IMR-90 (cell line): ENCODE data around the gene NSMCE3. TPM values are rescaled to one million over a fixed set of nuclear protein-coding genes. Genes with fewer than 3 reads are reported as not detected.

Experiments
- ATAC-seq: fragments of 200-7000 bp; cut with Tn5 transposase; 2 replicates; pipeline ENCODE4 v1.9.1; 2020; ENCODE audit warnings: low read depth, mild to moderate bottlenecking, moderate library complexity
- BruUV-seq: library from RNA; stranded (reverse); fragments of 400-500 nt; replicated peaks from 2 replicates; lab custom pipeline; 2021; lab: Mats Ljungman, UMichigan
- CTCF ChIA-PET: fragments of 300-600 bp; formaldehyde crosslinking; extraction: SDS; loops from one replicate; lab custom pipeline; 2021; ENCODE audit warnings: antibody characterized with exemption; lab: Yijun Ruan, JAX
- POLR2A ChIA-PET: fragments of 300-600 bp; sonication (Branson Sonifier 250); formaldehyde crosslinking; loops from one replicate; lab custom pipeline; 2022; ENCODE audit warnings: antibody characterized with exemption; ENCODE audit not compliant: unreplicated experiment; lab: Charles Lee
- DNase-seq: peaks from one replicate; pipeline ENCODE4 v3.0.0; 2013
- H2AFZ ChIP-seq: replicated peaks from 2 replicates; pipeline ENCODE3; 2013; ENCODE audit warnings: low read length, mild to moderate bottlenecking; ENCODE audit not compliant: poor library complexity
- H2AK5ac ChIP-seq: 2 replicates; pipeline ENCODE4 v1.6.1; 2013; ENCODE audit warnings: low read depth, low read length, inconsistent platforms
- H2AK9ac ChIP-seq: replicated peaks from 2 replicates; pipeline ENCODE3; 2013; ENCODE audit warnings: mild to moderate bottlenecking, low read depth, low read length, moderate library complexity; ENCODE audit not compliant: poor library complexity
- H2BK120ac ChIP-seq: 2 replicates; pipeline ENCODE4 v1.6.1; 2013; ENCODE audit warnings: low read depth, low read length, inconsistent platforms
- H2BK15ac ChIP-seq: 3 replicates; pipeline ENCODE4 v1.6.1; 2013; ENCODE audit warnings: low read depth, low read length, inconsistent platforms
- H2BK20ac ChIP-seq: 2 replicates; pipeline ENCODE4 v1.6.1; 2013; ENCODE audit warnings: low read depth, mild to moderate bottlenecking, inconsistent platforms, low read length, moderate library complexity
- H2BK5ac ChIP-seq: 2 replicates; pipeline ENCODE4 v1.6.1; 2013; ENCODE audit warnings: mild to moderate bottlenecking, low read depth, low read length, inconsistent platforms; ENCODE audit not compliant: poor library complexity, severe bottlenecking
- H3K14ac ChIP-seq: replicated peaks from 2 replicates; pipeline ENCODE4 v1.6.1; 2013; ENCODE audit warnings: low read depth, low read length, inconsistent platforms
- H3K18ac ChIP-seq: 2 replicates; pipeline ENCODE4 v1.6.1; 2013; ENCODE audit warnings: low read depth, low read length, control low read depth
- H3K23ac ChIP-seq: 2 replicates; pipeline ENCODE4 v1.6.1; 2013; ENCODE audit warnings: low read depth, low read length, inconsistent platforms
- H3K27ac ChIP-seq: 2 replicates; pipeline ENCODE4 v1.5.1; 2013; ENCODE audit warnings: mild to moderate bottlenecking, control low read depth, low read length; ENCODE audit not compliant: insufficient read depth
- H3K27me3 ChIP-seq: 2 replicates; pipeline ENCODE4 v1.6.1; 2013; ENCODE audit warnings: low read length; ENCODE audit not compliant: control insufficient read depth, insufficient read depth
- H3K36me3 ChIP-seq: 2 replicates; pipeline ENCODE4 v1.6.1; 2013; ENCODE audit warnings: low read length, mixed read lengths; ENCODE audit not compliant: control insufficient read depth, insufficient read depth
- H3K4ac ChIP-seq: 2 replicates; pipeline ENCODE4 v1.6.1; 2013; ENCODE audit warnings: low read depth, low read length, inconsistent platforms
- H3K4me1 ChIP-seq: 2 replicates; pipeline ENCODE4 v1.6.1; 2013; ENCODE audit warnings: low read length, mixed read lengths; ENCODE audit not compliant: control insufficient read depth, insufficient read depth
- H3K4me2 ChIP-seq: 2 replicates; pipeline ENCODE4 v1.6.1; 2013; ENCODE audit warnings: low read depth, mild to moderate bottlenecking, control low read depth, low read length, moderate library complexity
- H3K4me3 ChIP-seq: 2 replicates; pipeline ENCODE4 v1.5.1; 2013; ENCODE audit warnings: low read depth, mild to moderate bottlenecking, control low read depth, low read length, moderate library complexity; ENCODE audit not compliant: insufficient read depth
- H3K56ac ChIP-seq: 2 replicates; pipeline ENCODE4 v1.6.1; 2013; ENCODE audit warnings: low read length, inconsistent platforms; ENCODE audit not compliant: insufficient read depth; ENCODE audit errors: extremely low read depth
- H3K79me1 ChIP-seq, 2 experiments: 2 replicates each; pipeline ENCODE4 v1.6.1; 2013; ENCODE audit warnings: low read length in 2 of 2, inconsistent platforms in 1 of 2, low read depth in 1 of 2
- H3K9ac ChIP-seq: 2 replicates; pipeline ENCODE4 v1.6.1; 2013; ENCODE audit warnings: low read depth, low read length, control low read depth
- H3K9me1 ChIP-seq: 2 replicates; pipeline ENCODE4 v1.6.1; 2013; ENCODE audit warnings: low read length, inconsistent platforms; ENCODE audit not compliant: insufficient read depth
- H3K9me3 ChIP-seq: 2 replicates; pipeline ENCODE4 v1.6.1; 2013; ENCODE audit warnings: low read length; ENCODE audit not compliant: control insufficient read depth, insufficient read depth
- H4K20me1 ChIP-seq: 2 replicates; pipeline ENCODE4 v1.6.1; 2013; ENCODE audit warnings: low read length, inconsistent platforms; ENCODE audit not compliant: insufficient read depth
- H4K5ac ChIP-seq: 2 replicates; pipeline ENCODE4 v1.6.1; 2013; ENCODE audit warnings: mild to moderate bottlenecking, low read depth, low read length, control low read depth
- H4K8ac ChIP-seq, 2 experiments: 2 replicates each; pipeline ENCODE4 v1.6.1; 2013; ENCODE audit warnings: low read depth in 2 of 2, low read length in 2 of 2, control low read depth in 1 of 2, inconsistent platforms in 1 of 2
- H4K91ac ChIP-seq: 2 replicates; pipeline ENCODE4 v1.6.1; 2013; ENCODE audit warnings: low read depth, low read length, inconsistent platforms; ENCODE audit not compliant: insufficient read depth
- BHLHE40 ChIP-seq: fragments of 150-350 bp; IDR thresholded peaks from 2 replicates; pipeline ENCODE4 v1.6.1; 2016; ENCODE audit warnings: mild to moderate bottlenecking, low read depth, low read length
- CEBPB ChIP-seq: IDR thresholded peaks from 2 replicates; pipeline ENCODE4 v1.6.1; 2012; ENCODE audit warnings: low read depth, low read length, improper control_type of control experiment
- CHD1 ChIP-seq: IDR thresholded peaks from 2 replicates; pipeline ENCODE4 v1.6.1; 2012; ENCODE audit warnings: low read depth, low read length, improper control_type of control experiment
- CTCF ChIP-seq: conservative IDR thresholded peaks from 2 replicates; pipeline ENCODE4 v1.5.1; 2012; ENCODE audit warnings: mild to moderate bottlenecking, low read depth, low read length, improper control_type of control experiment
- ELK1 ChIP-seq: fragments of 150-350 bp; IDR thresholded peaks from 2 replicates; pipeline ENCODE4 v1.6.1; 2016; ENCODE audit warnings: low read depth, mild to moderate bottlenecking, low read length, moderate library complexity, borderline replicate concordance
- FOS ChIP-seq: fragments of 150-350 bp; IDR thresholded peaks from 2 replicates; pipeline ENCODE4 v1.6.1; 2016; ENCODE audit warnings: low read depth, low read length
- MAFK ChIP-seq: IDR thresholded peaks from 2 replicates; pipeline ENCODE4 v1.6.1; 2012; ENCODE audit warnings: low read depth, low read length, improper control_type of control experiment
- MXI1 ChIP-seq: IDR thresholded peaks from 2 replicates; pipeline ENCODE4 v1.6.1; 2012; ENCODE audit warnings: low read depth, mild to moderate bottlenecking, low read length, moderate library complexity, borderline replicate concordance
- NFE2L2 ChIP-seq: fragments of 150-350 bp; IDR thresholded peaks from 2 replicates; pipeline ENCODE4 v1.6.1; 2016; ENCODE audit warnings: low read depth, mild to moderate bottlenecking, low read length
- POLR2A ChIP-seq: IDR thresholded peaks from 2 replicates; pipeline ENCODE4 v1.6.1; 2012; ENCODE audit warnings: mild to moderate bottlenecking, low read depth, low read length
- RAD21 ChIP-seq: IDR thresholded peaks from 2 replicates; pipeline ENCODE4 v1.6.1; 2012; ENCODE audit warnings: low read length, improper control_type of control experiment
- RCOR1 ChIP-seq: IDR thresholded peaks from 2 replicates; pipeline ENCODE4 v1.6.1; 2012; ENCODE audit warnings: mild to moderate bottlenecking, low read length, improper control_type of control experiment; ENCODE audit not compliant: insufficient replicate concordance
- RFX5 ChIP-seq: IDR thresholded peaks from 2 replicates; pipeline ENCODE4 v1.8.0; 2012; ENCODE audit warnings: low read depth, mild to moderate bottlenecking, low read length, moderate library complexity
- SMC3 ChIP-seq: fragments of 150-350 bp; IDR thresholded peaks from 2 replicates; pipeline ENCODE4 v1.6.1; 2016; ENCODE audit warnings: low read depth, mild to moderate bottlenecking, antibody characterized with exemption, low read length, moderate library complexity
- WGBS, 2 experiments: methylation state at CpG; one replicate each; pipeline versions ENCODE4 v1.1.5 to v1.1.7; 2013; ENCODE audit warnings: missing lambda C conversion rate in 2 of 2; ENCODE audit not compliant: insufficient read length in 1 of 2; ENCODE audit errors: extremely low coverage in 2 of 2; 5-methylcytosine and 5-hydroxymethylcytosine counted together
- dilution Hi-C: fragments of 300-500 bp; cut with HindIII; formaldehyde crosslinking; loops from one replicate; pipeline ENCODE4 v1.14.3; 2018; ENCODE audit warnings: low sequenced_read_pairs; ENCODE audit not compliant: unreplicated experiment
- in situ Hi-C: fragments of 300-500 bp; cut with MboI; formaldehyde crosslinking; loops from 3 replicates; pipeline ENCODE4 v1.14.3; 2019; ENCODE audit warnings: low sequenced_read_pairs, inconsistent platforms, mixed read lengths
- intact Hi-C: fragments of 100-400 bp; cut with micrococcal nuclease; formaldehyde crosslinking; loops from 2 replicates; pipeline ENCODE4 v1.10.0; 2022
- polyA plus RNA-seq, 3 experiments: library from polyadenylated mRNA; depleted of rRNA; stranded (reverse); fragments of >200 nt; gene quantifications; 2 replicates each; pipeline ENCODE4 v1.2.3, GENCODE V29; 2012; ENCODE audit warnings: low replicate concordance in 1 of 3
- total RNA-seq: library from RNA; depleted of rRNA; stranded (reverse); fragments of >200 nt; gene quantifications from 2 replicates; pipeline ENCODE4 v1.2.3, GENCODE V29; 2012
- TF ChIP-seq, protein P1 (sequence below): fragments of 150-350 bp; IDR thresholded peaks from 2 replicates; pipeline ENCODE4 v1.6.1; 2017; ENCODE audit warnings: mild to moderate bottlenecking, antibody characterized with exemption, low read length, low read depth

Gene NSMCE3
- total and polyA plus RNA-seq, 2 of the 4 experiments (the other 2 are of a cell fraction), result 5.1 to 6.3 TPM

DNA sequence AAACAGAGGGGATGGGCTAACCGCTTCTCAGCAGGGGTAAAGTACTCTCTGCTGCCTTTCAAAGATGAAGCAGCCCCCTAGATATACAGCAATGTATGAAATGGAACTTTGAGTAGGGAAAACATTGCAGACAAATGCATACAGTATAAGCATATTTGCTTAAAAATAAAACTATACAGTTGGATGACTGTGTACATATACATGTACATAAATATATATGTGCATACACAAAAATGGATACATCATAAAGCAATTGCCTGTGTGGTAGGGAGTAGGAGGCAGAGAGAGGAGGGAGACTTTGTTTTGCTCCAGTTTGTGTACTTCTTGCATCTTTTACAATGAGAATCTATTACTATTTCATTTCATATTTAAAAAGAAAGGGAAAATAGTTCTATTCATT is 28.4 kb downstream of the NSMCE3 start:
- POLR2A ChIA-PET, result no interaction called here
- Histone ChIP-seq H2BK120ac (no peak overlapping the region), H2BK5ac (no peak overlapping the region), H3K27ac (no peak overlapping the region), H3K9me3 (no peaks in the 10 kb centered on the region), H3K4me2 (no peak overlapping the region), H3K4me1 (no peaks in the 10 kb centered on the region), H2AK9ac (no peak overlapping the region), H3K36me3 (no peaks in the 10 kb centered on the region), H3K18ac (no peak overlapping the region), H3K9me1 (no peaks in the 10 kb centered on the region), H3K14ac (no peak overlapping the region), H3K9ac (no peak overlapping the region), H3K27me3 (peaks cover 3% of the 10 kb centered on the region), H2BK15ac (no peak overlapping the region), H2AK5ac (no peak overlapping the region), H3K4me3 (no peak overlapping the region), H4K20me1 (no peaks in the 10 kb centered on the region), H4K91ac (no peak overlapping the region), H2BK20ac (no peak overlapping the region), H3K23ac (no peak overlapping the region), H2AFZ (no peak overlapping the region), H3K4ac (no peak overlapping the region), H3K79me1 (no peaks in the 10 kb centered on the region), H3K56ac (no peak overlapping the region), H4K8ac (no peak overlapping the region), H4K5ac (no peak overlapping the region)
- ATAC-seq, result no peak
- in situ Hi-C loops, result no loop called here
- dilution Hi-C loops, result no loop called here
- CTCF ChIA-PET, result no interaction called here
- no peak for TF ChIP-seq SMC3
- TF ChIP-seq CEBPB, result no peak
- TF ChIP-seq NFE2L2, result no peak
- TF ChIP-seq, protein P1, sequence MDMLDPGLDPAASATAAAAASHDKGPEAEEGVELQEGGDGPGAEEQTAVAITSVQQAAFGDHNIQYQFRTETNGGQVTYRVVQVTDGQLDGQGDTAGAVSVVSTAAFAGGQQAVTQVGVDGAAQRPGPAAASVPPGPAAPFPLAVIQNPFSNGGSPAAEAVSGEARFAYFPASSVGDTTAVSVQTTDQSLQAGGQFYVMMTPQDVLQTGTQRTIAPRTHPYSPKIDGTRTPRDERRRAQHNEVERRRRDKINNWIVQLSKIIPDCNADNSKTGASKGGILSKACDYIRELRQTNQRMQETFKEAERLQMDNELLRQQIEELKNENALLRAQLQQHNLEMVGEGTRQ, result no peak
- TF ChIP-seq RFX5, result no peak
- no peak for TF ChIP-seq RAD21
- TF ChIP-seq CHD1, result no peak
- TF ChIP-seq MAFK, result no peak
- TF ChIP-seq POLR2A, result no peak
- TF ChIP-seq RCOR1, result no peak
- no peak for TF ChIP-seq BHLHE40
- TF ChIP-seq MXI1, result no peak
- no peak for TF ChIP-seq FOS
- no peak for TF ChIP-seq ELK1
- no peak for TF ChIP-seq CTCF
- intact Hi-C loops, result no loop called here
- no peak for DNase-seq
- no TSS peak for BruUV-seq
- WGBS, 2 experiments, result no CpG with 5 or more reads among the region's 1 CpG
